DOHH2 (cell line): ENCODE results near the gene NPAS2.

Experiments
- H3F3A ChIP-seq: fragments of 200-600 bp; sonication (generic), shearing (Covaris generic); 2 replicates; pipeline ENCODE4 v1.6.0; 2016; ENCODE audit warnings: antibody characterized with exemption, mild to moderate bottlenecking; ENCODE audit not compliant: control insufficient read depth, insufficient read depth
- H3K27ac ChIP-seq: fragments of 200-600 bp; sonication (generic); 2 replicates; pipeline ENCODE4 v1.5.1; 2014; ENCODE audit warnings: low read depth, mild to moderate bottlenecking, low read length, moderate library complexity
- H3K27me3 ChIP-seq: fragments of 200-600 bp; sonication (generic); 2 replicates; pipeline ENCODE4 v1.6.1; 2014; ENCODE audit warnings: mild to moderate bottlenecking, low read length, mixed read lengths; ENCODE audit not compliant: control insufficient read depth
- H3K36me3 ChIP-seq: fragments of 200-600 bp; sonication (generic); 2 replicates; pipeline ENCODE4 v1.6.1; 2014; ENCODE audit warnings: mild to moderate bottlenecking, low read length, moderate library complexity, mixed read lengths; ENCODE audit not compliant: control insufficient read depth
- H3K4me1 ChIP-seq: fragments of 200-600 bp; sonication (generic); 2 replicates; pipeline ENCODE4 v1.6.1; 2014; ENCODE audit warnings: mild to moderate bottlenecking, low read length, mixed read lengths; ENCODE audit not compliant: control insufficient read depth
- H3K4me2 ChIP-seq: fragments of 200-600 bp; sonication (generic); 2 replicates; pipeline ENCODE4 v1.6.0; 2014; ENCODE audit warnings: mild to moderate bottlenecking, low read length, moderate library complexity
- H3K4me3 ChIP-seq: fragments of 200-600 bp; sonication (generic); 2 replicates; pipeline ENCODE4 v1.5.1; 2014; ENCODE audit warnings: mild to moderate bottlenecking, low read length, mixed read lengths
- H3K79me2 ChIP-seq: fragments of 200-600 bp; sonication (generic); 2 replicates; pipeline ENCODE4 v1.6.1; 2014; ENCODE audit warnings: mild to moderate bottlenecking, low read length, mixed read lengths; ENCODE audit not compliant: control insufficient read depth
- H3K9me2 ChIP-seq: fragments of 200-600 bp; sonication (generic); replicated peaks from 2 replicates; pipeline ENCODE4 v1.6.1; 2014; ENCODE audit warnings: mild to moderate bottlenecking, low read length, mixed read lengths; ENCODE audit not compliant: control insufficient read depth
- H3K9me3 ChIP-seq: fragments of 200-600 bp; sonication (generic); 2 replicates; pipeline ENCODE4 v1.6.1; 2014; ENCODE audit warnings: antibody characterized with exemption, low read length, mixed read lengths; ENCODE audit not compliant: control insufficient read depth, insufficient read depth
- H4K20me1 ChIP-seq: fragments of 200-600 bp; sonication (generic); 2 replicates; pipeline ENCODE4 v1.6.0; 2014; ENCODE audit warnings: low read depth, mild to moderate bottlenecking, antibody characterized with exemption, low read length, moderate library complexity; ENCODE audit not compliant: control insufficient read depth, insufficient read depth
- EZH2phosphoT487 ChIP-seq: fragments of 200-600 bp; sonication (generic); IDR thresholded peaks from 2 replicates; pipeline ENCODE4 v1.6.1; 2017; ENCODE audit warnings: borderline replicate concordance, mild to moderate bottlenecking, antibody characterized with exemption, low read length, moderate library complexity, mixed read lengths
- TF ChIP-seq, protein P1 (sequence below): fragments of 200-600 bp; sonication (generic); IDR thresholded peaks from one replicate; pipeline ENCODE4 v1.5.1; 2014; ENCODE audit warnings: antibody characterized with exemption, mild to moderate bottlenecking, low read depth, low read length; ENCODE audit not compliant: poor library complexity, severe bottlenecking

NPAS2 gene

DNA sequence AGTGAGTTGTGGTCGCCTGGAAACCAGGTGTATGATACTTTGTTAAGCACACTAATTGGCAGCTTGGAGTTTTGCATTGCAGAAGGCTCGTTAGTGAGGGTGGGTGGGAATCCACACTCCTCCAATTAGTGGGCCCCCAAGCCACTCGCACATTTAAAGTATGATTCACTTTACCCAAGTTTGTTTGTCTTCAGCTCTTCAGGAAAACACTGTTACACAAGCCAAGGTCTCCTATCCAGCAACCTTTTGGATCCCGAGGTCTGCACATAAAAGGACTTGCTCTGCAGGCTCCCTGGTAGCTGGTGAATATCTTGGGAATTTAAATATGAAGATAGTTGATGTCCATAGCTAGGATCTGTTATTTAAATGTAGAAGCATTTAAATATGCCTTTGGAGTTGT lies 66.1 kb downstream of the NPAS2 start:
- Histone ChIP-seq H3K4me1 (no peaks in the 10 kb centered on the region), H3F3A (no peaks in the 10 kb centered on the region), H4K20me1 (no peaks in the 10 kb centered on the region), H3K4me3 (no peak overlapping the region), H3K36me3 (no peaks in the 10 kb centered on the region), H3K9me2 (no peaks in the 10 kb centered on the region), H3K79me2 (no peaks in the 10 kb centered on the region), H3K27ac (no peak overlapping the region), H3K4me2 (no peak overlapping the region), H3K9me3 (no peaks in the 10 kb centered on the region), H3K27me3 (no peaks in the 10 kb centered on the region; the same call in 1 of the 2 replicates)
- TF ChIP-seq, protein P1, sequence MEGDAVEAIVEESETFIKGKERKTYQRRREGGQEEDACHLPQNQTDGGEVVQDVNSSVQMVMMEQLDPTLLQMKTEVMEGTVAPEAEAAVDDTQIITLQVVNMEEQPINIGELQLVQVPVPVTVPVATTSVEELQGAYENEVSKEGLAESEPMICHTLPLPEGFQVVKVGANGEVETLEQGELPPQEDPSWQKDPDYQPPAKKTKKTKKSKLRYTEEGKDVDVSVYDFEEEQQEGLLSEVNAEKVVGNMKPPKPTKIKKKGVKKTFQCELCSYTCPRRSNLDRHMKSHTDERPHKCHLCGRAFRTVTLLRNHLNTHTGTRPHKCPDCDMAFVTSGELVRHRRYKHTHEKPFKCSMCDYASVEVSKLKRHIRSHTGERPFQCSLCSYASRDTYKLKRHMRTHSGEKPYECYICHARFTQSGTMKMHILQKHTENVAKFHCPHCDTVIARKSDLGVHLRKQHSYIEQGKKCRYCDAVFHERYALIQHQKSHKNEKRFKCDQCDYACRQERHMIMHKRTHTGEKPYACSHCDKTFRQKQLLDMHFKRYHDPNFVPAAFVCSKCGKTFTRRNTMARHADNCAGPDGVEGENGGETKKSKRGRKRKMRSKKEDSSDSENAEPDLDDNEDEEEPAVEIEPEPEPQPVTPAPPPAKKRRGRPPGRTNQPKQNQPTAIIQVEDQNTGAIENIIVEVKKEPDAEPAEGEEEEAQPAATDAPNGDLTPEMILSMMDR: no peak
- no peak for TF ChIP-seq EZH2phosphoT487

DNA sequence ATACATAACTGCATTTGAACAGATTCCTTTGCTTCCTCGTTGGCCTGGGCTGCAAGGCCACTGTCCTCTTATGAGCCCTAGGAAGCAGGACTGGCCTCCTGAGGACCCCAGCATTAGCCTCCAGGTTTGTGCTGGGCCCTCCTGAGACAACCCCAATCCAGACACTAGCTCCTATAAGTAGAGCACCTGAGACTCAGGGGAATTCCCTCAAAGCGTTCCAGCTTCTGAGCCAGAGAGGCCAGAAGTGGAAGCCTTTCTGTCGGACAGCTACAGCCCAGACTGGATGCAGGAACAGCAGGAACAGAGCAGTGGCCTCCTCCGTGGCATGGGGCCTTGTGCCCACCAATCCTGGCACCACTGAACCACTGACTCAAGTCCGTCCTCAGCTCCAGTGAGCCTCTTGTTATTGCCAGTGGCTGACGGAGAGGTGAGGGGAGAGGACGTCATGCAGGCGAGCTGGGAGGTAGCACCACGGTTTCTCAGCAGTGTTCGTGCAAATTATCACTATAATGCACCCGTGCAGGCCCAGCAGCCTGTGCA lies 67.2 kb downstream of the NPAS2 start:
- no peak overlapping the region for H3K27ac ChIP-seq
- H3K4me3 ChIP-seq: no peak overlapping the region
- no peaks in the 10 kb centered on the region for H3K9me3 ChIP-seq
- no peaks in the 10 kb centered on the region; the same call in 1 of the 2 replicates for H3K27me3 ChIP-seq
- H3K4me1 ChIP-seq: no peaks in the 10 kb centered on the region
- TF ChIP-seq, protein P1: no peak
- TF ChIP-seq EZH2phosphoT487: no peak
- H4K20me1 ChIP-seq: no peaks in the 10 kb centered on the region
- no peaks in the 10 kb centered on the region for H3K36me3 ChIP-seq
- no peaks in the 10 kb centered on the region for H3K79me2 ChIP-seq
- H3K4me2 ChIP-seq: no peak overlapping the region
- H3F3A ChIP-seq: no peaks in the 10 kb centered on the region
- H3K9me2 ChIP-seq: no peaks in the 10 kb centered on the region

DNA sequence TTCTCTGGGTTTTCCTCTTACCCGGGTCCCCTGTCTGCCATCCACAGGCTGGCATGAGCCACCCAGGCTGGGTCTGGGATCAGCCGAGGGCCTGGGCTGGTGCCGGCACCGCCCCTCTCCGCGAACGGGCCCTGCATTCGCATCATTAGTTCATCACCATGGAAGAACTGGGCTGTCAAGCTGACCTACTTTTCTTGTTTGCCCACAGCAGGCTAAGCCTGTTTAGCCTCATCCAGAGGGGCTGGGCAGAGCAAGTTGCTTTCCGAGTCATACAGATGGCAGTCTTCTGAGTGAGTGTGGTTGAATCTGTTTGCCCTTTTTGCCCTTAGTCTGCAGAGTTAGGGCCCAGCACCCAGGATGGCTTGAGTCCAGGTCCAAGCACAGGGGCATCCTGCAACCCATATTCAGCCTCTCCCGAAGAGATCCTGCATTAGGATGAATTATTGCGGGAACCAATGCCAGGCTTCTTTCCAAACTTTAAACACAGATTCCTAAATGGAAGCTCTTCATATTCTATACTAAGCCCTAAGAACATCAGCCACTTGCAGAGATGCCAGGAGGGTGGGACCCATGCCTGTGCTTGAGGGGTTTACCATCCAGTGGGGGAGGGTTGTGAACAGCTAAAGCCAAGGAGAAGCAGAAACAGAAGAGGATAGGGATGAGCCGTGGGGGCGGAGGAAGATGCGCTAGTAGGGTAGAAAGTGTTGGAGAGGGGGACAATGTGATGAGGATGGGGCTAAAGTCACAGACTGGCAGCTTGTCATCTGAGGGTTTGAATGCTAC lies 68.0 kb downstream of the NPAS2 start:
- no peaks in the 10 kb centered on the region for H3K4me1 ChIP-seq
- no peak overlapping the region for H3K27ac ChIP-seq
- H3K79me2 ChIP-seq: no peaks in the 10 kb centered on the region
- no peaks in the 10 kb centered on the region; the same call in 1 of the 2 replicates for H3K27me3 ChIP-seq
- H3K9me2 ChIP-seq: no peaks in the 10 kb centered on the region
- H3K4me3 ChIP-seq: no peak overlapping the region
- H3F3A ChIP-seq: no peaks in the 10 kb centered on the region
- TF ChIP-seq, protein P1: no peak
- no peak for TF ChIP-seq EZH2phosphoT487
- H3K9me3 ChIP-seq: no peaks in the 10 kb centered on the region
- no peaks in the 10 kb centered on the region for H3K36me3 ChIP-seq
- no peaks in the 10 kb centered on the region for H4K20me1 ChIP-seq
- no peak overlapping the region for H3K4me2 ChIP-seq
